ENCODE measurements around the gene SLC29A2.

Gene SLC29A2

DNA sequence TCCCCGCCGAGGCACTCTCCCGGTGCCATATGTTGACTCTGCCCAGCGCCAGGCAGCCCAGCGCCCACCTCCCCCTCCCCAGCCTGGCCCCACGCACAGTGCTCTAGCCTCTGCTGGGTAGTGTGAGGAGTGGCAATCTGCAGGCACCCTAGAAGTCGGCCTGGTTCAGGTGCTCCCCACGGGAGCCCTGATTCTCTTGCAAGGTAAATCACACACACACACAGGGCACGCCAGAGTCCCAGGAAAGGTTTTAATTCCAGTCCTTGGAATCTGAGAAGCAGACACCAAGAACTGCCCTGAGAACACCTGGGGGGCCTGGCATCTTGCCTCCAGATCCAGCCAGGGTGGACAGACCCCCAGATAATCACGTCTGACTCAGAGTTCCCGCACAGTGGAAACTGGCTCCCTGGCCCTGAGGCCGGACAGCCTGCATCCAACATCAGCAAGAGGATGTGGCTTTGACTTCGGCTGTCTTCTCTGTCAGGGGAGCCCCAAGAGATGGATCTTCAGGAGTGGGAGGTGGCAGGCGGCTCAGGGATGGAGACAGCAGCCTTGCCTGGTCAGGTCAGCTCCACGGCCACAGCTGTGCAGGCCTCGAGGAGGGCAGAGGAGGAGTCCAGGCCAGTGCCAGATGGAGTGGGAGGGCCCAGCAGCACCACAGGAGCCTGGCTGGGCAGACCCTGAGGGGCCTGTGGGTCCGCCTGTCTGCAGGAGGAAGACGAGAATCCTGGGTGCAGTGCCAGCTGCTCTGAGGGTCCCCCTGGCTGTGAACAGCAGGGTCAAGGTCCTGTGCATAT is 34.3 kb downstream of the SLC29A2 start:
- Histone ChIP-seq H3K27me3 (ENCODE audit: low read depth) (no peaks in the 10 kb centered on the region), H3K4me1 (no peaks in the 10 kb centered on the region), H3K9me3 (no peaks in the 10 kb centered on the region), H3K4me3 (no peak overlapping the region), H3K36me3 (replicated peaks) (peaks cover 14% of the 10 kb centered on the region)
- DNase-seq (ENCODE audit: low spot score in 2 of 2), result no peak
- in situ Hi-C loops (cut with MboI; ENCODE audit: low sequenced_read_pairs), result no loop called here

DNA sequence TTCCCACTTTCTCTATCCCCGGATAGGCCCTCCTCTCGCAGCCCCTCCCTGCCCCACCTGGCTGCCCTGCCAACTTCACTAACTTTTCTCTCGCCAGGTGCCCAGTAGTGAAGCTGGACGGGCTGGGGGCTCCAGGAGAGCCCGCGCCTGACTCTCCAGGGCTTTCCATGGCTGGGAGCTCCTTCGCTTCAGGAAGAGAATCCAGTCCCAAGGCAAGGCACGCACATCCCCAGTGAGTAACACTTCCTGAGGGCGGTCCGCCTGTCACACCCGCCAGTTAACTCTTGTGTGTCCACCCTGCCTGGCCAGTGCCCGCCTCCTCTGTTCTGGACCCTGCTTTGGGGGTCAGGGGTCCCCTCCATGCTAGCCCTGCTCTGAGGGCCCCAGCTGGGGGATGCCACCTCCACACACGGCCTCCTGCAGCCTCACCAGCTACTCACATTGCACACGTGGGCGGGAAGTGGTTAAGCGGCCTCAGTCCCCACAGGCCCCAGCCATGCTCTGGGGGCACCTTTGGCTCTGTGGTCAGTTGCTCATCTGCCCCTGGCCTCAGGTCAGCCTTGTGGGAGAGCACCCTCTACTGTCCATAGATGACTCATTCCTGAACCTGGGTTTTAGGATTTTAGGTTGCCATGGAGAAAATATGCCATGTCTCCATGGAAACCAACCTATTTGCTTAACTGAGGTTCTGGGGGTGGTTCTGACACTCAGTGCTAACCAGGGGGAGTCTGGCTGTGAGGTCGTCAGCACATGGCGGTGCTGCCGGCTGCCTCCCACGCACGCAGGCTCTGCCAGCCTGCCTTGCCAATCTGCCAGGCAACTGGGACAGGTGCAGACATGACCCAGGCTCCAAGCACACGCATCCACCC is 35.1 kb downstream of the SLC29A2 start, which contains the start of gene RIN1:
Gene RIN1, minus strand, starts transcription at position 201 of the 869 bp plus-strand sequence. Its CDS starts 32 bp downstream, at position 169.
- peak; percentile 7 to 37 for DNase-seq (ENCODE audit: low spot score in 2 of 2)
- Histone ChIP-seq H3K27me3 (ENCODE audit: low read depth) (no peaks in the 10 kb centered on the region), H3K9me3 (no peaks in the 10 kb centered on the region), H3K36me3 (replicated peaks) (peaks cover 10% of the 10 kb centered on the region), H3K4me1 (no peaks in the 10 kb centered on the region), H3K4me3 (no peak within 1 kb of the TSS)
- in situ Hi-C loops (cut with MboI; ENCODE audit: low sequenced_read_pairs), result no loop called here

DNA sequence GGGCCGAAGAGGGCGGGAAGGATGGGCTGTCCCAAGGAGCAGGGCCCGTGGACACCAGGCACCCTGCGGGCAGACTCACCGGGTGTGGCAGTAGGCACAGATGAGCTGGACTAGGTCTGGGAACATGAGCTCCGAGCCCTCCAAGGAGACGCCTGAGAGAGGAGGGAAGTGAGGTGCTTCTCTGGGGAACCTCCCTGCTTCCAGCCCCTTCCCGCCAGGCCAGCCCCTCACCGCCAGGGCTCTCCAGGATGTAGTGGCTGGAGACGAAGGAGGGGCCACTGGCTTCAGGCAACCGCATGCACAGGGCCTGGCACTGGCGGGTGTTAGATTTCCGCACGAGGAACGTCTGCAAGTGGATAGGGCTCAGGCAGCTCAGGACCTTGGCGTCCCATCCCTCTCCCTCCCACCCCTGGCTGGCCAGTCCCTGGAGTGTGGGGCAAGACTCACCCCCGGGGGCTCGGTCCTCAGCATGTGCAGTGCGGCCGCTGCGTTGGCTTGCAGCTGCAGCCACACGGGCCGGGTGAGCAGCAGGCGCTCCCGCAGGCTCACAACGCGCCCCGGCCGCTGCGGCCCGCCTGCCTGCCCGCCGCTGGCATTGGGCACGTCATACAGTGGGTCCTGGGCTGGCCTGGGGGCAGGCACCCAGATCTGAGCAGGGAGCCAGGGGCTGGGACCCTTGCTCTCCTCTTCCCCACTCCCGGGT is 35.9 kb downstream of the SLC29A2 start:
- in situ Hi-C loops (cut with MboI; ENCODE audit: low sequenced_read_pairs), result no loop called here
- peaks cover 5% of the 10 kb centered on the region for H3K36me3 ChIP-seq (replicated peaks)
- no peaks in the 10 kb centered on the region for H3K4me1 ChIP-seq
- DNase-seq (ENCODE audit: low spot score in 2 of 2), result no peak
- H3K9me3 ChIP-seq, result no peaks in the 10 kb centered on the region
- H3K4me3 ChIP-seq, result no peak overlapping the region
- H3K27me3 ChIP-seq (ENCODE audit: low read depth), result no peaks in the 10 kb centered on the region

DNA sequence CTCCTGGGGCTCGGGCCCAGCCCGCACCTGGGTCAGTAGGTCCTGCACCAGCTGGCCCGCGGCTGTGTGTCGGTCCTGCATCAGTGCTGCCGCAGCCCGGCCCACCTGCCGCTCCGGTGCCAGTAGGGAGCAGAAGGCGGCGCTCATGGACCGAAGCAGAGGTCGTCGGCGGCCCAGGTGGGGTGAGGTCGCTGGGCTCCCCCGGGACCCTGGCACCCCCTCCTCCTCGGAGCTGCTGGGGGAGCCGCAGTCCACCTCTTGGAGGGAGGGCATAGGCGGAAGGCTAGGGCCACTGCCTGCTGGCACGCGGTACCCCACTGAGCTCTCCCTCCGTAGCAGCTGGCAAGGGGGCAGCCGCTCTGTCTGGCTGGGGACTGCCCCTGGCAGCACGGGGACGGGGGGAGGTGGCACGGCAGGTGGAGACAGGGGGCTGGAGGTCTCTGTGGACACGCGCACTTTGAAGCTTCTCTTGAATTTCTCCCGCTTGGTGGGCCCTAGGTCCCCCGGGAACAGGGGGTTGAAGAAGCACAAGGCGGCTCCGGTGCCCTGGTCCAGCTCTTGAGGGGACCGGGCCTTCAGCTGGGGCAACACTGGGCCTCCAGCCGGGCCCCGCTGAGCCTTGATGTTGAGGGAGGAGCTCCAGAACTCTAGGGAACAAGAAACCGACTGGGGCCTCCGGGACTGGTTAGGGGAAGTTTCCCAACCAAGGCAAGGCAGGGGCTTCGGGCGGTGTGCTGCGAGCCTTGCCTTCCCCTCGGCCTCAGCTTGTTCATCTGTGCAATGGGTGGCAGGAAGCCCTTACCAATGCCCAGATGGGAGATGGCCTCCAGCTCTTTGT is 36.7 kb downstream of the SLC29A2 start:
- Histone ChIP-seq H3K4me3 (no peak overlapping the region), H3K9me3 (no peaks in the 10 kb centered on the region), H3K36me3 (replicated peaks) (no peaks in the 10 kb centered on the region; the same call in none of the 2 replicates), H3K27me3 (ENCODE audit: low read depth) (no peaks in the 10 kb centered on the region), H3K4me1 (no peaks in the 10 kb centered on the region)
- no peak for DNase-seq (ENCODE audit: low spot score in 2 of 2)
- in situ Hi-C loops (cut with MboI; ENCODE audit: low sequenced_read_pairs), result no loop called here

DNA sequence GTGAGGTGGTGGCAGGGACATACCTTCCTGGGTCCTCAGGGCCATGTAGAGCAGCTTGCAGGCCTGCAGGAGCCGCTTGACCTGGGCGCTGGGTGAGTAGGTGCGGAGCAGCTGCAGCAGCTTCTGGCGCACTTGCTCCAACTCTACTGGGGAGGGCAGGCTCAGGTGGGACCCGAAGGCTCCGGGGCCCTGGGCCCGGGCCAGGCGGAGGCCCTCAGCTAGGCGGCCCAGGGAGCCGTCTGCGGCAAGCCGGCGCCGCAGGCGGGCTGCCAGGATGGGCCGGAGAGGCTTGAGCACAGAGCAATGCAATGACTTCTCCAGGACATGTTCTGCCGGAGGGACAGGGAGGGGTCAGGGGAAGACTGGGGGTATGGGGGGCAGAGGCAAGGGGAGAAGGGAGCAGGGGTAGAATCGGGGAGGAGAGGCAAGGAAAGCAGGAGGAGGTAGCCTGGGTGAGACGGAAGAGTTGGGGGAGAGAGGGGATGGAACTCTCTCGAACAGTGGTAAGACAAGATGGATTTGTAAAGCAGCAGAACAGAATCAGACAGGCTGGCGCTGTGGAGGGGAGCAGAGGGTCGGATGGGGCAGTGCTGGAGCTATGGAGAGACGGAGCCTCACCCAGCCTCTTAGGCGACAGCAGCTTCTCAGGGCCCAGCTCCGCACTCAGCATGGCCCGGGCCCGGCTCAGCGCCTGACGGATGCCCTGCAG is 37.5 kb downstream of the SLC29A2 start:
- Histone ChIP-seq H3K36me3 (replicated peaks) (no peaks in the 10 kb centered on the region; the same call in none of the 2 replicates), H3K4me3 (no peak overlapping the region), H3K9me3 (no peaks in the 10 kb centered on the region), H3K4me1 (no peaks in the 10 kb centered on the region), H3K27me3 (ENCODE audit: low read depth) (no peaks in the 10 kb centered on the region)
- in situ Hi-C loops (cut with MboI; ENCODE audit: low sequenced_read_pairs), result no loop called here
- no peak for DNase-seq (ENCODE audit: low spot score in 2 of 2)

DNA sequence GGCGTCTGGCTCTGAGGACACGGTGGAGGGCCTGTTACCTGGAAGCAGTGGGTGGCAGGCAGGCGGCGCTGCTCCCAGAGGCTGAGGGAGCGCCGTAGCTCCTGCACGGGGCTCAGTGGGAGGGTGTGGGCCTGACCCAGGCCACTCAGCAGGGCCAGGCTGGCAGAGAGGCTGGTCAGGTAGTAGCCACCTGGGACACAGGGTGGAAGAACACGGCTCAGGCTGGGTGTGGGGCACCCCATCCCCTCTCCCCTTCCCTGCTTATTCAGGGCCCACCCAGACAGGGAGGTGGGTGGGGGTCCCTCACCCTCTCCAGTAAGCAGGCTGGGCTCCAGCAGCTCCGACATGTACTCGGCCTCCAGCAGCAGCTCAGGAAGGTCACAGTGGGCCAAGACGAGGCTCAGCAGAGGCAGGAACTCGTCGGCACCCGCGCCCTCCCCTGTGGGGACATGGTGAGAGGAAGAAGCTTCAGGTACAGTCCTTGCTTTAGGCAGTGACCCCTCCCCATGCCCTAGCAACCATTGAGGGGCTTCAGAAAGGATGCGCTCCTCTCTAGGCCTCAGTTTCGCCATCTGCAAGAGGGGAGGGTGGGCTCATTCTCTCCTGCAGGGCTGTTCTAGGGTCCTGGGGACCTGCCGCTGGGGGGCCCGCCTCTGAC is 38.2 kb downstream of the SLC29A2 start:
- Histone ChIP-seq H3K4me1 (no peaks in the 10 kb centered on the region), H3K9me3 (no peaks in the 10 kb centered on the region), H3K36me3 (replicated peaks) (no peaks in the 10 kb centered on the region; the same call in 1 of the 2 replicates), H3K4me3 (no peak overlapping the region), H3K27me3 (ENCODE audit: low read depth) (no peaks in the 10 kb centered on the region)
- DNase-seq (ENCODE audit: low spot score in 2 of 2), result no peak
- in situ Hi-C loops (cut with MboI; ENCODE audit: low sequenced_read_pairs), result no loop called here

DNA sequence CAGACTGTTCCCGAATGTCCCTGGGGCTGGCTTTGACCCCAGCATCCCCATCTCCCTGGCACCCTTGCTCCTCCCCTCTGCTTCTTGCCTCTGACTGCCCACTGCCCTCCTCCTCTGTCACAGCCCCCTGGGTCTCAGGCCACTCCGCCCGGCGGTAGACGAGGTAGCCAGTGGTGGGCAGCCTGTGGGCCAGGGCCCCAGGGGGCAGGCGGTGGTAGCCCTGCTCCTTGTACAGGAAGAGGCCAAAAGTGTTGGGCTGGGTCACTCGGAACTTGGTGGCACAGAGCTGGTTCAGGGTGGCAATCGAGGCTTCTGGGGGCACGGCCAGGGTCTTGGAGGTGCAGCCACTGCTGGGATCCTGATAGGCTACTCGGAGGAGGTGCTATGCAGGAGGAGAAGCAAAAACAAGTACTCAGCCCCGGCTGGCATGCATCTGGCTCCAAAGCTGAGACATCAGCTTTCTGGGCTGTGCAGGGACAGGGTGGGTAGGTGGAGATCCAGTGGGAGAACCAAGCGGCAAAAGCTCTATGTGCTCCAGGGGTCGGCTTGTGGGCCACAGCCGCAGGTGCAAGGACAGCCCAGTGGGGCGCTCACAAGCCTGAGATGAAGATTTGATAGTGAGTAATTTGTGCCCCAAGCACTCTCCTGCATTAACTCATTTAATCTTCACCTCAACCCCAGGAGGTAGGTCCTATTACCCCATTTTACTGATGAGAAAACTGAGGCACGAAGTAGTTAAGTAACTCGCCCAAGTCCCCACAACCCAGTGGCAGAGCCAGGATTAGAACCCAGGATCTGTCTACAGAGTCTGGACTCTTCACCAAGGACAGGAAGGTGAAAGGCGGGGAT is 39.0 kb downstream of the SLC29A2 start:
- DNase-seq (ENCODE audit: low spot score in 2 of 2), result no peak
- in situ Hi-C loops (cut with MboI; ENCODE audit: low sequenced_read_pairs), result no loop called here
- Histone ChIP-seq H3K27me3 (ENCODE audit: low read depth) (no peaks in the 10 kb centered on the region), H3K4me3 (no peak overlapping the region), H3K36me3 (replicated peaks) (no peaks in the 10 kb centered on the region; the same call in 1 of the 2 replicates), H3K9me3 (no peaks in the 10 kb centered on the region), H3K4me1 (no peaks in the 10 kb centered on the region)

DNA sequence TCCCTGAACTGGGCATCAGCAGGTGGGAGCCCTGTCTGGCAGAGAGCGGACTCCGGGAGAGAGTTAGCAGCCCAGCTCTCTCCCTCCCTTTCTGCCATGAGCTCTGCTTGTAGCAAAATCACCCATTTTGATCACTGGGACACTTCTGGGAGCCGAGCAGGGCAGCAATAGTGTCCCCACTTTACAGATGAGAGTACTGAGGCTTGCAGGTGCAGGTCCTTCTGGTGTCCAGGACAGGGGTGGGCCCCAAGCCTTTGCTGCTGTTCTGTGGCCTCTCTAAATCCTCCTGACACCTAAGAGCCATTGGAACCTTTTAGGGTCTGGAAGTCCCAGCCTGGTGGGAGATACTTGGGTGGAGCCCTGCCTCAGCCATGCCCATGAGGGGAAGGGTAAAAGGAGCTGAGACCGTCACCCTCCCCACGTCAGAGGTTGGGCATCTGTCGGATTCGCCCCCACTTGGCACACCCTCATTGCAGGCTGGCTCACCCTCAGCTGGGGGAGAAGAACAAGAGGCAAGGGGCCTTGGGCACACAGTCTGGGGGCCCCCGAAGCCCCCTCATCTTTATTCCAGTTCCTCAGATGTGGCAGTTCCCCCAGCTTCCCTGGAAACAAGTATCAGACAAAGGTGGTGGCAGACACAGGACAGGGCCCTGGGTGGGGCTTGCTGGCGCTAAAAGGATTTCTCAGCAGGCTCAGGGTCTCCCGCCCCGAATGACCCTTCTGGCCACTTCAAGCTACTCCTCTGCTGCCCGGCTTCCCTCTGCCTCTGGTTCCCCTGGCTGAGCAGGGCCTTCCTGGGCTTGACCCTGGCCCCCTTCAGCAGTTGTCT is 39.8 kb downstream of the SLC29A2 start:
- no peaks in the 10 kb centered on the region for H3K36me3 ChIP-seq (replicated peaks)
- H3K27me3 ChIP-seq (ENCODE audit: low read depth), result no peaks in the 10 kb centered on the region
- in situ Hi-C loops (cut with MboI; ENCODE audit: low sequenced_read_pairs), result no loop called here
- no peak overlapping the region for H3K4me3 ChIP-seq
- no peaks in the 10 kb centered on the region for H3K4me1 ChIP-seq
- no peaks in the 10 kb centered on the region for H3K9me3 ChIP-seq
- no peak for DNase-seq (ENCODE audit: low spot score in 2 of 2)

DNA sequence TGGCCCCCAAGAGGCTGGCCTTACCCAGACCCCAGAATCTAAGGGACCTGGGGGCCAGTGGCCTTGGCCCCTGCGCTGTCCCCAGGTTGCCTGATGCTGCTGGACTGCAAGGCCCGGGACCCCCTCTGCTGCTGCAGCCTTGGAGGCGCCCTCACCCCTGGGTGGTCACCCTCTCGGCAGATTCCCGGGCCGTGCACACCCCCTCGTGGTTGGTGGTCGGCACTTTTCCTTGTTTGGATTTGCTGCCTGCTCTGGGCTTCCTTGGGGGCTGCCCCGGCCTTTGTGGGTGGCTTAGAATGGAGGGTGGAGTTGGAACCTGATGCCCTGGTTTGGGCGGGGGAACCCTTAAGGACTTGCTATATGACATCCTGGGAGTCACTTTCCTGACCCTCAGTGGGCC is 40.6 kb downstream of the SLC29A2 start:
- H3K27me3 ChIP-seq (ENCODE audit: low read depth), result no peaks in the 10 kb centered on the region
- H3K36me3 ChIP-seq (replicated peaks), result no peaks in the 10 kb centered on the region
- H3K4me3 ChIP-seq, result no peak overlapping the region
- no peaks in the 10 kb centered on the region for H3K9me3 ChIP-seq
- in situ Hi-C loops (cut with MboI; ENCODE audit: low sequenced_read_pairs), result no loop called here
- DNase-seq (ENCODE audit: low spot score in 2 of 2), result no peak
- no peaks in the 10 kb centered on the region for H3K4me1 ChIP-seq

DNA sequence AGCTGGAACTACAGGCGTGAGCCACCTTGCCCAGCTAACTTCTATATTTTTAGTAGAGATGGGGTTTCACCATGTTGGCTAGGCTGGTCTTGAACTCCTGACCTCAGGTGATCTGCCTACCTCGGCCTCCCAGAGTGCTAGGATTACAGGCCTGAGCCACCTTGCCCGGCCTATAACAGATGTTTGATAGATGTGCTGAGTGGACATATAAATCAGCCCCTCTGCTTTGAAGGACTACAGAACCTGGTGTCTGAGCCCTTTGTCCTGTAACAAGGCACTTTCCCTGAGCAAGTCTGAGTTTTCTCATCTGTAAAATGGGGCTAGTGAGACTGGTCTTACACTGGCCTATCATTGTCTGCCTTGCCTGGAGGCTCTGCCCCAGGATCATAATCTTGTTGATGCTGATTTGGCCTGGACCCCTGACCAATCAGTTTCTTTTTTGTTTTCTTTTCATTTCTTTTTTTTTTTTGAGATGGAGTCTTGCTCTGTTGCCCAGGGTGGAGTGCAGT is 42.3 kb downstream of the SLC29A2 start:
- in situ Hi-C loops (cut with MboI; ENCODE audit: low sequenced_read_pairs), result no loop called here

More for the DNA sequence above, 42.3 kb downstream of the SLC29A2 start:
- H3K4me3 ChIP-seq, result no peak overlapping the region
- DNase-seq (ENCODE audit: low spot score in 2 of 2), result no peak
- no peaks in the 10 kb centered on the region for H3K27me3 ChIP-seq (ENCODE audit: low read depth)
- H3K36me3 ChIP-seq (replicated peaks), result no peaks in the 10 kb centered on the region
- no peaks in the 10 kb centered on the region for H3K4me1 ChIP-seq
- no peaks in the 10 kb centered on the region for H3K9me3 ChIP-seq

Measured in HAP-1 (cell line).